ENCODE results near the gene MTA2. TPM values are rescaled to one million over a fixed set of nuclear protein-coding genes. Genes with fewer than 3 reads are reported as not detected.

The MTA2 gene
- total and polyA plus RNA-seq, 2 of the 8 experiments (the other 6 are each of a cell fraction or from before 2014, with no cell fraction given): 25.7 to 114 TPM

- TF ChIP-seq CREB1 (IDR thresholded peaks at IDR 0.05) (no peak), POLR2AphosphoS5 (IDR thresholded peaks at IDR 0.05; ENCODE audit: low read depth, low read length) (no peak), KDM4A (IDR thresholded peaks at IDR 0.05; ENCODE audit: low read depth, low read length, severe bottlenecking) (no peak), RFX5 (IDR thresholded peaks at IDR 0.05; ENCODE audit: borderline replicate concordance, low read depth, low read length) (no peak), EGR1 (IDR thresholded peaks at IDR 0.05; ENCODE audit: borderline replicate concordance, low read depth, low read length) (no peak)
- no peak overlapping the region for H3K4me3 ChIP-seq (ENCODE audit: extremely low read depth in 1 of 4, insufficient read depth in 2 of 4, low read depth in 3 of 4, low read length in 4 of 4)
- peaks cover 2 to 9% of the 10 kb centered on the region in 2 experiments for H4K20me1 ChIP-seq (replicated peaks in 1 of 2; ENCODE audit: control insufficient read depth in 1 of 2, insufficient read depth in 2 of 2, low read length in 2 of 2)
- H3K4ac ChIP-seq (replicated peaks; ENCODE audit: insufficient read length, low read depth, low read length): no peak overlapping the region
- no peaks in the 10 kb centered on the region for H3K79me2 ChIP-seq (ENCODE audit: control insufficient read depth in 1 of 2, insufficient read depth in 2 of 2, low read length in 2 of 2)
- peaks cover 26% of the 10 kb centered on the region for H3K23me2 ChIP-seq (ENCODE audit: low read depth, low read length)
- H4K8ac ChIP-seq (ENCODE audit: extremely low read depth, insufficient read depth, low read length): no peak overlapping the region
- H3K9ac ChIP-seq (replicated peaks in 1 of 4; ENCODE audit: extremely low read depth in 1 of 4, low read depth in 3 of 4, low read length in 3 of 4): no peak overlapping the region
- H3K4me1 ChIP-seq (replicated peaks in 1 of 4; ENCODE audit: control insufficient read depth in 3 of 4, insufficient read depth in 4 of 4, low read length in 3 of 4): peaks cover 14 to 42% (median 26%) of the 10 kb centered on the region in 4 experiments
- ChIA-PET POLR2A (ENCODE audit: partially characterized antibody) (interaction anchor here (1.5 to 20.3 kb wide), 3 partner anchors 20 to 53 kb away, joined by 3 to 336 read pairs (median 5); partner anchors contain the start of genes EEF1G and MTA2), CTCF (ENCODE audit: partially characterized antibody) (interaction anchor here (0.7 to 5.6 kb wide), 10 partner anchors 10 to 209 kb away, joined by 3 to 35 read pairs (median 5); no protein-coding TSS in a partner anchor)
- H4K5ac ChIP-seq (ENCODE audit: insufficient read length, low read depth, low read length): no peak overlapping the region
- no peak overlapping the region for H2BK20ac ChIP-seq (ENCODE audit: low read length)
- H3K36me3 ChIP-seq (ENCODE audit: control insufficient read depth in 2 of 4, insufficient read depth in 4 of 4, low read length in 3 of 4): no peaks in the 10 kb centered on the region
- no peak overlapping the region for H3K56ac ChIP-seq (replicated peaks; ENCODE audit: insufficient read length, low read depth, low read length)
- no peak overlapping the region for H2AFZ ChIP-seq (ENCODE audit: low read length)
- no peak overlapping the region for H3K18ac ChIP-seq (ENCODE audit: extremely low read depth, low read length)
- H3K14ac ChIP-seq (ENCODE audit: insufficient read length): no peak overlapping the region
- no peak overlapping the region for H2BK15ac ChIP-seq (ENCODE audit: low read length)
- no peak overlapping the region for H4K91ac ChIP-seq (replicated peaks; ENCODE audit: insufficient read length, low read length)
- H3K9me3 ChIP-seq (ENCODE audit: insufficient read depth in 2 of 2, low read depth in 1 of 2, low read length in 1 of 2): no peaks in the 10 kb centered on the region
- no peak overlapping the region; the same call in 1 of the 2 replicates for H2BK12ac ChIP-seq (ENCODE audit: low read depth, low read length)
- no peak overlapping the region; a peak in 1 of 4 replicates for H3K4me2 ChIP-seq (ENCODE audit: insufficient read depth in 1 of 2, low read depth in 2 of 2, low read length in 2 of 2)
- H3K27ac ChIP-seq (ENCODE audit: low read depth, low read length): no peak overlapping the region
- FAIRE-seq (no peak), DNase-seq (ENCODE audit: low read depth in 1 of 2, low spot score in 2 of 2) (no peak)
- 0 out of 2 replicates have a peak, but pooled peaks cover 3% of the 10 kb centered on the region for H3K79me1 ChIP-seq (ENCODE audit: low read depth, low read length)
- no peak overlapping the region for H2BK120ac ChIP-seq (replicated peaks; ENCODE audit: low read depth, low read length)
- H3K23ac ChIP-seq (ENCODE audit: insufficient read length): no peak overlapping the region
- peaks cover 27 to 56% (median 51%) of the 10 kb centered on the region in 4 experiments for H3K27me3 ChIP-seq (replicated peaks in 1 of 4; ENCODE audit: control insufficient read depth in 3 of 4, extremely low read depth in 1 of 4, insufficient read depth in 3 of 4, low read length in 3 of 4)
- H2AK5ac ChIP-seq (ENCODE audit: low read depth, low read length): 0 out of 2 replicates have a peak overlapping the region, but pooled peaks have one; percentile 10
- 85% methylated on average over 17 of the region's 17 CpGs; no CpG with 5 or more reads in 1 of the 2 experiments for WGBS, 2 experiments (ENCODE audit: extremely low coverage in 1 of 2, insufficient coverage in 1 of 2, insufficient read length in 1 of 2, insufficient replicate concordance in 2 of 2, low coverage in 1 of 2, low lambda C conversion rate in 2 of 2, missing lambda C conversion rate in 1 of 2)
- H2BK5ac ChIP-seq (ENCODE audit: low read depth, low read length): no peak overlapping the region
Observed at GRCh38 chr11:62548545-62549335, 52.9 kb downstream of the MTA2 start.

All from H1 (cell line).